HL-60 (cell line): ENCODE results near the gene MBD4.

ENCODE experiments used
- CTCF ChIP-seq: IDR thresholded peaks from one replicate; pipeline ENCODE4 v1.5.1; 2011; ENCODE audit warnings: low read length, control low read depth, inconsistent platforms; ENCODE audit not compliant: insufficient read depth
- POLR2AphosphoS5 ChIP-seq: IDR thresholded peaks from 2 replicates; pipeline ENCODE4 v1.6.1; 2012; ENCODE audit warnings: low read depth
- REST ChIP-seq: IDR thresholded peaks from 2 replicates; pipeline ENCODE4 v1.6.1; 2012; ENCODE audit warnings: low read depth; ENCODE audit not compliant: insufficient replicate concordance
- SPI1 ChIP-seq: IDR thresholded peaks from 2 replicates; pipeline ENCODE4 v1.6.1; 2012; ENCODE audit warnings: low read depth, mild to moderate bottlenecking, borderline replicate concordance

- TF ChIP-seq CTCF (no peak), SPI1 (no peak), REST (no peak), POLR2AphosphoS5 (no peak)
Measured at GRCh38 chr3:129418041-129418973, 21.4 kb downstream of the MBD4 start.
